H1 (cell line): Measurements from ENCODE around the gene CEP72. TPM values are rescaled to one million over a fixed set of nuclear protein-coding genes. Genes with fewer than 3 reads are reported as not detected.

Experiments used
- CTCF ChIA-PET: fragments of 300-600 bp; sonication (Branson Sonifier 250); formaldehyde crosslinking; loops from one replicate; lab custom pipeline; 2021; ENCODE audit not compliant: partially characterized antibody; lab: Charles Lee
- POLR2A ChIA-PET: fragments of 300-600 bp; sonication (Branson Sonifier 250); formaldehyde crosslinking; loops from one replicate; lab custom pipeline; 2021; ENCODE audit warnings: inconsistent platforms; ENCODE audit not compliant: partially characterized antibody; lab: Charles Lee
- DNase-seq, 2 experiments: peaks; one replicate each; pipeline versions ENCODE4 v3.0.0 to v3.0.0-alpha.2; 2010 to 2022; ENCODE audit warnings: low spot score in 2 of 2, low read depth in 1 of 2, mixed read lengths in 1 of 2
- FAIRE-seq: peaks from 2 replicates; lab custom pipeline; 2011; peaks lifted over from hg19 to GRCh38; lab: Jason Lieb, UNC
- H2AFZ ChIP-seq: 2 replicates; pipeline ENCODE4 v1.8.1; 2012; ENCODE audit warnings: low read length, inconsistent platforms
- H2AK5ac ChIP-seq: 2 replicates; pipeline ENCODE4 v1.6.1; 2013; ENCODE audit warnings: low read depth, low read length
- H2BK120ac ChIP-seq: replicated peaks from 2 replicates; pipeline ENCODE3; 2013; ENCODE audit warnings: low read depth, low read length, inconsistent platforms
- H2BK12ac ChIP-seq: 2 replicates; pipeline ENCODE4 v1.6.1; 2013; ENCODE audit warnings: low read depth, low read length
- H2BK15ac ChIP-seq: 2 replicates; pipeline ENCODE4 v1.6.1; 2013; ENCODE audit warnings: low read length
- H2BK20ac ChIP-seq: 2 replicates; pipeline ENCODE4 v1.6.1; 2013; ENCODE audit warnings: low read length
- H2BK5ac ChIP-seq: 2 replicates; pipeline ENCODE4 v1.6.1; 2013; ENCODE audit warnings: low read depth, low read length
- H3K14ac ChIP-seq: 2 replicates; pipeline ENCODE4 v1.6.1; 2013; ENCODE audit warnings: inconsistent platforms; ENCODE audit not compliant: insufficient read length
- H3K18ac ChIP-seq: 2 replicates; pipeline ENCODE4 v1.6.1; 2013; ENCODE audit warnings: low read length; ENCODE audit errors: extremely low read depth
- H3K23ac ChIP-seq: 2 replicates; pipeline ENCODE4 v1.6.1; 2013; ENCODE audit warnings: inconsistent platforms; ENCODE audit not compliant: insufficient read length
- H3K23me2 ChIP-seq: 2 replicates; pipeline ENCODE4 v1.6.1; 2013; ENCODE audit warnings: low read depth, low read length
- H3K27ac ChIP-seq: 2 replicates; pipeline ENCODE4 v1.6.1; 2011; ENCODE audit warnings: low read depth, low read length, inconsistent platforms
- H3K27me3 ChIP-seq, 4 experiments: replicated peaks in 1 of 4; 1 replicate in 1 of 4; 2 replicates in 3 of 4; pipeline versions ENCODE4 v1.6.1 to v1.8.1; 2011 to 2013; ENCODE audit warnings: low read length in 3 of 4, mild to moderate bottlenecking in 3 of 4, inconsistent platforms in 2 of 4, mixed read lengths in 2 of 4, moderate library complexity in 1 of 4; ENCODE audit not compliant: control insufficient read depth in 3 of 4, insufficient read depth in 3 of 4; ENCODE audit errors: extremely low read depth in 1 of 4
- H3K36me3 ChIP-seq, 4 experiments: 2 replicates each; pipeline versions ENCODE4 v1.6.1 to v1.8.1; 2011 to 2013; ENCODE audit warnings: mild to moderate bottlenecking in 4 of 4, low read length in 3 of 4, moderate library complexity in 2 of 4, control low read depth in 1 of 4, inconsistent platforms in 1 of 4; ENCODE audit not compliant: insufficient read depth in 4 of 4, control insufficient read depth in 2 of 4
- H3K4ac ChIP-seq: replicated peaks from 2 replicates; pipeline ENCODE3; 2013; ENCODE audit warnings: low read length, low read depth, mixed read lengths, inconsistent platforms; ENCODE audit not compliant: insufficient read length
- H3K4me1 ChIP-seq, 4 experiments: replicated peaks in 1 of 4; 1 replicate in 1 of 4; 2 replicates in 3 of 4; pipeline versions ENCODE4 v1.6.1 to v1.8.1; 2011 to 2013; ENCODE audit warnings: low read length in 3 of 4, inconsistent platforms in 2 of 4, mixed read lengths in 1 of 4; ENCODE audit not compliant: insufficient read depth in 4 of 4, control insufficient read depth in 3 of 4
- H3K4me2 ChIP-seq, 2 experiments: 2 replicates each; pipeline versions ENCODE4 v1.6.1 to v1.8.1; 2011 to 2013; ENCODE audit warnings: low read depth in 2 of 2, low read length in 2 of 2, control low read depth in 1 of 2, inconsistent platforms in 1 of 2, mild to moderate bottlenecking in 1 of 2; ENCODE audit not compliant: insufficient read depth in 1 of 2
- H3K4me3 ChIP-seq, 4 experiments: fragments of 200-600, 300-600 bp in 1 of 4; sonication (generic), shearing (Covaris generic), sonication (Bioruptor Twin) in 1 of 4; 2 replicates each; pipeline versions ENCODE4 v1.5.1 to v1.8.1; 2011 to 2016; ENCODE audit warnings: low read length in 4 of 4, low read depth in 3 of 4, control low read depth in 2 of 4, inconsistent platforms in 2 of 4, mild to moderate bottlenecking in 2 of 4, mixed read lengths in 1 of 4, moderate library complexity in 1 of 4; ENCODE audit not compliant: insufficient read depth in 2 of 4; ENCODE audit errors: extremely low read depth in 1 of 4
- H3K56ac ChIP-seq: replicated peaks from 2 replicates; pipeline ENCODE3; 2013; ENCODE audit warnings: low read depth, mild to moderate bottlenecking, mixed read lengths, low read length, inconsistent platforms; ENCODE audit not compliant: insufficient read length
- H3K79me1 ChIP-seq: 2 replicates; pipeline ENCODE4 v1.6.1; 2013; ENCODE audit warnings: low read depth, low read length, control low read depth
- H3K79me2 ChIP-seq, 2 experiments: 2 replicates each; pipeline versions ENCODE4 v1.6.1 to v1.8.1; 2012 to 2013; ENCODE audit warnings: low read length in 2 of 2, mild to moderate bottlenecking in 2 of 2, inconsistent platforms in 1 of 2; ENCODE audit not compliant: insufficient read depth in 2 of 2, control insufficient read depth in 1 of 2
- H3K9ac ChIP-seq, 4 experiments: replicated peaks in 1 of 4; 1 replicate in 1 of 4; 2 replicates in 3 of 4; pipeline versions ENCODE4 v1.6.1 to v1.8.1; 2011 to 2013; ENCODE audit warnings: low read depth in 3 of 4, low read length in 3 of 4, control low read depth in 2 of 4, mild to moderate bottlenecking in 2 of 4, moderate library complexity in 2 of 4, inconsistent platforms in 1 of 4; ENCODE audit errors: extremely low read depth in 1 of 4
- H3K9me3 ChIP-seq, 2 experiments: 2 replicates each; pipeline versions ENCODE4 v1.6.1 to v1.8.1; 2012 to 2013; ENCODE audit warnings: mild to moderate bottlenecking in 2 of 2, moderate library complexity in 2 of 2, control low read depth in 1 of 2, inconsistent platforms in 1 of 2, low read depth in 1 of 2, low read length in 1 of 2, mixed read lengths in 1 of 2; ENCODE audit not compliant: insufficient read depth in 2 of 2
- H4K20me1 ChIP-seq, 2 experiments: replicated peaks in 1 of 2; 2 replicates each; pipeline versions ENCODE3 to v1.8.1; 2011 to 2013; ENCODE audit warnings: inconsistent platforms in 2 of 2, low read length in 2 of 2, mild to moderate bottlenecking in 1 of 2; ENCODE audit not compliant: insufficient read depth in 2 of 2, control insufficient read depth in 1 of 2
- H4K5ac ChIP-seq: 2 replicates; pipeline ENCODE4 v1.6.1; 2013; ENCODE audit warnings: low read length, low read depth, mixed read lengths, inconsistent platforms; ENCODE audit not compliant: insufficient read length
- H4K8ac ChIP-seq: 2 replicates; pipeline ENCODE4 v1.8.0; 2013; ENCODE audit warnings: mild to moderate bottlenecking, moderate library complexity, low read length, inconsistent platforms; ENCODE audit not compliant: insufficient read depth; ENCODE audit errors: extremely low read depth
- H4K91ac ChIP-seq: replicated peaks from 2 replicates; pipeline ENCODE3; 2013; ENCODE audit warnings: low read length, mixed read lengths, inconsistent platforms; ENCODE audit not compliant: insufficient read length
- NRF1 ChIP-seq: IDR thresholded peaks from 2 replicates; pipeline ENCODE4 v1.6.1; 2011; ENCODE audit warnings: mild to moderate bottlenecking, low read depth, low read length, improper control_type of control experiment
- TBP ChIP-seq: IDR thresholded peaks from 2 replicates; pipeline ENCODE4 v1.6.1; 2011; ENCODE audit warnings: low read depth, low read length, improper control_type of control experiment
- WGBS, 2 experiments: shearing (Covaris generic) in 1 of 2; methylation state at CpG; one replicate each; pipeline versions ENCODE4 v1.1.6 to v1.1.7; 2013 to 2015; ENCODE audit warnings: low lambda C conversion rate in 2 of 2, mixed read lengths in 2 of 2, inconsistent platforms in 1 of 2, low coverage in 1 of 2, missing lambda C conversion rate in 1 of 2; ENCODE audit not compliant: insufficient replicate concordance in 2 of 2, insufficient coverage in 1 of 2, insufficient read length in 1 of 2; ENCODE audit errors: extremely low coverage in 1 of 2, missing lambda C conversion rate in 1 of 2; 5-methylcytosine and 5-hydroxymethylcytosine counted together
- polyA plus RNA-seq, 7 experiments: library from polyadenylated mRNA; depleted of rRNA in 3 of 7; stranded (reverse) in 5 of 7; unstranded in 2 of 7; fragments of >200 nt in 5 of 7; fragments of 200-250 nt in 2 of 7; gene quantifications; 1 replicate in 5 of 7; 2 replicates in 1 of 7; 4 replicates in 1 of 7; pipeline versions ENCODE4 v1.2.1 to v1.2.3, GENCODE V29; 2011 to 2013; ENCODE audit warnings: missing spikeins in 2 of 7, mixed read lengths in 2 of 7
- total RNA-seq: library from RNA; stranded (reverse); fragmentation: NEBNext Ultra II Directional; extraction: Animal tissue kit (Norgen Biotek cat#: 25700); gene quantifications from 2 replicates; pipeline ENCODE4 v1.2.1, GENCODE V29; 2021

Gene CEP72
- total and polyA plus RNA-seq, 2 of the 8 experiments (the other 6 are each of a cell fraction or from before 2014, with no cell fraction given): 13.1 to 19.6 TPM

- Histone ChIP-seq H4K91ac (no peak overlapping the region), H3K36me3 (no peaks in the 10 kb centered on the region), H3K9me3 (no peaks in the 10 kb centered on the region; a peak in 1 of 4 replicates), H3K27ac (no peak overlapping the region), H4K20me1 (peaks cover 0 to 6% of the 10 kb centered on the region in 2 experiments), H2BK5ac (no peak overlapping the region), H3K23ac (no peak overlapping the region), H3K9ac (no peak overlapping the region), H2BK120ac (no peak overlapping the region), H3K79me1 (no peaks in the 10 kb centered on the region), H3K4me3 (no peak overlapping the region), H3K14ac (no peak overlapping the region), H2AK5ac (no peak overlapping the region), H3K23me2 (peaks cover 14% of the 10 kb centered on the region; the same call in 1 of the 2 replicates), H3K4ac (no peak overlapping the region), H3K56ac (no peak overlapping the region), H2BK15ac (no peak overlapping the region), H3K18ac (no peak overlapping the region), H3K4me2 (no peak overlapping the region), H2BK20ac (no peak overlapping the region), H4K8ac (no peak overlapping the region), H2BK12ac (no peak overlapping the region), H4K5ac (no peak overlapping the region), H3K4me1 (peaks cover 0 to 5% (median 2%) of the 10 kb centered on the region in 4 experiments; a peak in 2 of 7 replicates), H3K27me3 (no peaks in the 10 kb centered on the region; a peak in 1 of 7 replicates), H3K79me2 (no peaks in the 10 kb centered on the region), H2AFZ (no peak overlapping the region)
- no CpG with 5 or more reads among the region's 2 CpGs for WGBS, 2 experiments
- FAIRE-seq: no peak
- TF ChIP-seq TBP: no peak
- TF ChIP-seq NRF1: no peak
- POLR2A ChIA-PET: no interaction called here
- CTCF ChIA-PET: no interaction called here
- no peak for DNase-seq
These were observed 27.9 kb upstream of the CEP72 start for GRCh38 chr5:584216-584615.
